ENCODE data around the gene SEMA3D. TPM values are rescaled to one million over a fixed set of nuclear protein-coding genes. Genes with fewer than 3 reads are reported as not detected.

Gene SEMA3D
- polyA plus RNA-seq, 2 of the 4 experiments (the other 2 are of a cell fraction), result 0.04 to 0.13 TPM

DNA sequence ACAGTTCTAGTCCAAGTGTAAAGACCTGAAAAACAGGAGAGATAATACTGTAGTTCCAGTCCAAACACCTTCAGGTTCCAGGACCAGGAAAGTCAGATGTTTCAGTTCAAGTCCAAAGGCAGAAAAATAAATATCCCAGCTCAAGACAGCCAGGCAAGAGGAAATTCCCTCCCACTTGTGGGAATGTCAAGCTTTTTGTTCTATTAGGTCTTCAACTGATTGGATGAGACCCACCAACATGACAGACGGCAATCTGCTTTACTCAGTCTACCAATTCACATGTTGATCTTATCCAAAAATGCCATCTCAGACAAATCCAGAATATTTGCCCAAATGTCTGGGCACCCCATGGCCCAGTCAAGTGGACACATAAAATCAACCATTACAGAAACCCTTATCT, 33.1 kb downstream of the SEMA3D start:
- TF ChIP-seq CTCF (IDR thresholded peaks at IDR 0.05), result no peak
- no peak for TF ChIP-seq ZC3H11A (IDR thresholded peaks at IDR 0.05)
- no peak for TF ChIP-seq NPAS2 (CRISPR knock-in tag; IDR thresholded peaks at IDR 0.05; ENCODE audit: borderline replicate concordance)
- no peak for TF ChIP-seq CEBPB (IDR thresholded peaks at IDR 0.05)
- no peak for TF ChIP-seq HDAC2 (IDR thresholded peaks at IDR 0.05)
- no peak for TF ChIP-seq MAZ (IDR thresholded peaks at IDR 0.05; ENCODE audit: borderline replicate concordance, low read depth, low read length)
- TF ChIP-seq, protein P1, sequence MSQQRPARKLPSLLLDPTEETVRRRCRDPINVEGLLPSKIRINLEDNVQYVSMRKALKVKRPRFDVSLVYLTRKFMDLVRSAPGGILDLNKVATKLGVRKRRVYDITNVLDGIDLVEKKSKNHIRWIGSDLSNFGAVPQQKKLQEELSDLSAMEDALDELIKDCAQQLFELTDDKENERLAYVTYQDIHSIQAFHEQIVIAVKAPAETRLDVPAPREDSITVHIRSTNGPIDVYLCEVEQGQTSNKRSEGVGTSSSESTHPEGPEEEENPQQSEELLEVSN (IDR thresholded peaks at IDR 0.05; ENCODE audit: borderline replicate concordance, low read depth), result no peak
- TF ChIP-seq FOSB (CRISPR knock-in tag; IDR thresholded peaks at IDR 0.05), result no peak
- TF ChIP-seq RAD21 (conservative IDR thresholded peaks at IDR 0.05 in 1 of 2, IDR thresholded peaks at IDR 0.05 in 1 of 2), result no peak
- TF ChIP-seq PHF8 (IDR thresholded peaks at IDR 0.05; ENCODE audit: borderline replicate concordance, low read depth), result no peak
- no peak overlapping the region for H3K4me2 ChIP-seq
- DNase-seq (ENCODE audit: low read depth in 1 of 2, low spot score in 1 of 2) (no peak), ATAC-seq (no peak), FAIRE-seq (no peak)
- H3K4me1 ChIP-seq, result no peaks in the 10 kb centered on the region
- CTCF ChIA-PET, result no interaction called here
- H3K9me3 ChIP-seq, result no peaks in the 10 kb centered on the region
- POLR2A ChIA-PET, result no interaction called here
- H3K4me3 ChIP-seq, result no peak overlapping the region
- WGBS (ENCODE audit: missing lambda C conversion rate), result 39% methylated on average over 1 of the region's 1 CpG
- no peak overlapping the region for H3K27ac ChIP-seq

DNA sequence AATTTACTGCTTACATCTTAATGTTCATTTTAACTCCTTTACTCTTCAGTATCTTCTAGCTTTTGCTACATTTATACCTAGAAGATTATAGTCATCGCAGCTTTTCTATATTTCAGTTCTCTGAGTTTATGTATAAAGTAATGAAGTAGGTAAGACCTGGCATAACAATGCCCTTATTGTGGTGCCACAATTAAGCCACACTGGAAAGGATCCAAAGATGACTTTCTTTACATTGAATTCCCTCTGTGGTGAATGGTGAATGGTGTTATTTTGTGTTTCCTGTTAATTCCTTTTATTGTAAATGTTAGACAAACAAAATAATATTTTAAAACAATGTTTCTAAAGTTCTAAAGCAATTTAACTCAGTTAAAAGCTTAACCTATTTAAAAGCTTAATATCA, 36.2 kb downstream of the SEMA3D start:
- Histone ChIP-seq H3K4me3 (no peak overlapping the region), H3K4me2 (no peak overlapping the region), H3K27ac (no peak overlapping the region), H3K4me1 (no peaks in the 10 kb centered on the region), H3K9me3 (no peaks in the 10 kb centered on the region)
- TF ChIP-seq NFE2L2 (conservative IDR thresholded peaks at IDR 0.05; ENCODE audit: low read length), result no peak
- TF ChIP-seq, protein P2, sequence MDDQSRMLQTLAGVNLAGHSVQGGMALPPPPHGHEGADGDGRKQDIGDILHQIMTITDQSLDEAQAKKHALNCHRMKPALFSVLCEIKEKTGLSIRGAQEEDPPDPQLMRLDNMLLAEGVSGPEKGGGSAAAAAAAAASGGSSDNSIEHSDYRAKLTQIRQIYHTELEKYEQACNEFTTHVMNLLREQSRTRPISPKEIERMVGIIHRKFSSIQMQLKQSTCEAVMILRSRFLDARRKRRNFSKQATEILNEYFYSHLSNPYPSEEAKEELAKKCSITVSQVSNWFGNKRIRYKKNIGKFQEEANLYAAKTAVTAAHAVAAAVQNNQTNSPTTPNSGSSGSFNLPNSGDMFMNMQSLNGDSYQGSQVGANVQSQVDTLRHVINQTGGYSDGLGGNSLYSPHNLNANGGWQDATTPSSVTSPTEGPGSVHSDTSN (IDR thresholded peaks at IDR 0.05), result no peak
- WGBS (ENCODE audit: missing lambda C conversion rate), result 61% methylated on average over 1 of the region's 1 CpG
- ATAC-seq (no peak), FAIRE-seq (no peak), DNase-seq (ENCODE audit: low read depth in 1 of 2, low spot score in 1 of 2) (no peak)
- ChIA-PET POLR2A (no interaction called here), CTCF (interaction anchor here (0.5 kb wide), 1 partner anchor 280 kb away, joined by 3 read pairs; no protein-coding TSS in a partner anchor)

GRCh38 chr7:85144771-85145170, 42.1 kb downstream of the SEMA3D start:
- CTCF ChIA-PET, result no interaction called here
- no peaks in the 10 kb centered on the region for H3K4me1 ChIP-seq
- ATAC-seq, result no peak
- H3K4me3 ChIP-seq, result no peak overlapping the region
- FAIRE-seq, result no peak
- H3K4me2 ChIP-seq, result no peak overlapping the region
- 9% methylated on average over 1 of the region's 1 CpG for WGBS (ENCODE audit: missing lambda C conversion rate)
- DNase-seq (ENCODE audit: low read depth in 1 of 2, low spot score in 1 of 2), result no peak
- TF ChIP-seq JUN (IDR thresholded peaks at IDR 0.05), result no peak
- TF ChIP-seq EP300 (IDR thresholded peaks at IDR 0.05), result no peak
- TF ChIP-seq ZSCAN20 (CRISPR knock-in tag; IDR thresholded peaks at IDR 0.05), result no peak
- TF ChIP-seq ZC3H11A (IDR thresholded peaks at IDR 0.05), result no peak
- TF ChIP-seq POLR2A (IDR thresholded peaks at IDR 0.05; ENCODE audit: low read length), result no peak
- H3K27ac ChIP-seq, result no peak overlapping the region
- POLR2A ChIA-PET, result no interaction called here
- no peaks in the 10 kb centered on the region for H3K9me3 ChIP-seq

DNA sequence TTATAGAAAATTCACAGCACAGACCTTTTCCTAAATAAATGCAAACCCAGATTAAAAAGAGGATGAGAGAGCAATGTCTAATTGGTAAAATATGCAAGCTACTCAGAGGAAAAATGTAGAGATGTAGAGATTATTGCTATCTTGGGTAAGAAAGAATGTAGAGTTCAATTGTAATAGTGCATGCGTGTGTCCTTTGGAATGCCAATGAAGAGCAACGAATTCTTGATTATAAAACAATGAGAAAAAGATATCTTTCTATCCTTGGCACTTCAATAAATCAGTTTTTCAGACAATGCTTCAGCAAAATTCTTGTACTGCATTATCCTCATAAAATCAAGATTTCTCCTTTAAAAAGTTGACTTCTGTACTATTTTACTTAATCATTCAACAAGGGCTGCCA, 50.9 kb downstream of the SEMA3D start:
- Histone ChIP-seq H3K4me3 (no peak overlapping the region), H3K27ac (no peak overlapping the region), H3K4me2 (no peak overlapping the region), H3K9me3 (no peaks in the 10 kb centered on the region), H3K4me1 (no peaks in the 10 kb centered on the region)
- ChIA-PET CTCF (interaction anchor here (1.0 kb wide), 1 partner anchor 94 kb away, joined by 3 read pairs; no protein-coding TSS in a partner anchor), POLR2A (no interaction called here)
- WGBS (ENCODE audit: missing lambda C conversion rate), result 31% methylated on average over 2 of the region's 2 CpGs
- FAIRE-seq (no peak), DNase-seq (ENCODE audit: low read depth in 1 of 2, low spot score in 1 of 2) (no peak), ATAC-seq (no peak)
- TF ChIP-seq CBX8 (IDR thresholded peaks at IDR 0.05), result no peak
- no peak for TF ChIP-seq CHD2 (IDR thresholded peaks at IDR 0.05; ENCODE audit: low read length, partially characterized antibody)
- TF ChIP-seq CTCF (IDR thresholded peaks at IDR 0.05), result no peak
- TF ChIP-seq HOXB5 (CRISPR knock-in tag; IDR thresholded peaks at IDR 0.05), result no peak
- no peak for TF ChIP-seq POLR2A (IDR thresholded peaks at IDR 0.05; ENCODE audit: low read length)
- TF ChIP-seq POLR2AphosphoS2 (conservative IDR thresholded peaks at IDR 0.05; ENCODE audit: low read length), result no peak
- no peak for TF ChIP-seq BHLHE40 (IDR thresholded peaks at IDR 0.05; ENCODE audit: low read depth, low read length)
- TF ChIP-seq FOXS1 (CRISPR knock-in tag; IDR thresholded peaks at IDR 0.05), result no peak
- TF ChIP-seq NFE2L2 (conservative IDR thresholded peaks at IDR 0.05; ENCODE audit: low read length), result no peak
- TF ChIP-seq FOSB (CRISPR knock-in tag; IDR thresholded peaks at IDR 0.05), result no peak
- no peak for TF ChIP-seq KDM5A (IDR thresholded peaks at IDR 0.05)
- TF ChIP-seq HOXA7 (CRISPR knock-in tag; IDR thresholded peaks at IDR 0.05), result no peak
- no peak for TF ChIP-seq GATA3 (IDR thresholded peaks at IDR 0.05; ENCODE audit: borderline replicate concordance)
- no peak for TF ChIP-seq EHF (CRISPR knock-in tag; IDR thresholded peaks at IDR 0.05)
- no peak for TF ChIP-seq SMC3 (IDR thresholded peaks at IDR 0.05)
- TF ChIP-seq HEYL (CRISPR knock-in tag; IDR thresholded peaks at IDR 0.05), result no peak
- no peak for TF ChIP-seq ZC3H11A (IDR thresholded peaks at IDR 0.05)
